Measurements from ENCODE around the gene CHRDL1. TPM values are rescaled to one million over a fixed set of nuclear protein-coding genes. Genes with fewer than 3 reads are reported as not detected.

CHRDL1 gene
- total and polyA plus RNA-seq, 7 experiments from 2014 or later, result 0.16 TPM; not detected in 6

- ChIA-PET CTCF (no interaction called here), POLR2A (no interaction called here)
- no peak overlapping the region for H3K27ac Mint-ChIP-seq
- H3K27me3 Mint-ChIP-seq, result no peaks in the 10 kb centered on the region
- no peaks in the 10 kb centered on the region for H3K36me3 Mint-ChIP-seq
- H3K4me3 Mint-ChIP-seq, result no peak overlapping the region
- H3K36me3 ChIP-seq (ENCODE audit: control insufficient read depth in 2 of 3, insufficient read depth in 3 of 3, low read length in 3 of 3), result no peaks in the 10 kb centered on the region
- no peaks in the 10 kb centered on the region for H3K9me3 ChIP-seq (ENCODE audit: control insufficient read depth in 2 of 3, low read length in 3 of 3)
- intact Hi-C loops (cut with micrococcal nuclease), result no loop called here
- H3K4me1 ChIP-seq (ENCODE audit: control insufficient read depth in 2 of 2, insufficient read depth in 2 of 2, low read length in 2 of 2), result no peaks in the 10 kb centered on the region
- H3K4me3 ChIP-seq (ENCODE audit: low read length), result no peak overlapping the region
- DNase-seq (no peak), ATAC-seq (no peak)
- no peaks in the 10 kb centered on the region for H3K27me3 ChIP-seq (ENCODE audit: control insufficient read depth in 2 of 2, insufficient read depth in 2 of 2, low read length in 2 of 2)
- no peak overlapping the region for H3K27ac ChIP-seq (ENCODE audit: low read depth, low read length)
- H3K9me3 Mint-ChIP-seq, result no peaks in the 10 kb centered on the region
- peaks cover 0 to 4% (median 0%) of the 10 kb centered on the region in 7 donors for H3K4me1 Mint-ChIP-seq
Observed at GRCh38 chrX:110692866-110693265, 102.8 kb downstream of the CHRDL1 start.

- Mint-ChIP-seq H3K36me3 (no peaks in the 10 kb centered on the region), H3K9me3 (no peaks in the 10 kb centered on the region), H3K4me1 (no peaks in the 10 kb centered on the region), H3K27ac (no peak overlapping the region), H3K4me3 (no peak overlapping the region), H3K27me3 (no peaks in the 10 kb centered on the region)
- no peak overlapping the region for H3K27ac ChIP-seq (ENCODE audit: low read depth, low read length)
- intact Hi-C loops (cut with micrococcal nuclease), result no loop called here
- POLR2A ChIA-PET, result no interaction called here
- H3K9me3 ChIP-seq (ENCODE audit: control insufficient read depth in 2 of 3, low read length in 3 of 3), result no peaks in the 10 kb centered on the region
- H3K27me3 ChIP-seq (ENCODE audit: control insufficient read depth in 2 of 2, insufficient read depth in 2 of 2, low read length in 2 of 2), result no peaks in the 10 kb centered on the region
- no peaks in the 10 kb centered on the region for H3K36me3 ChIP-seq (ENCODE audit: control insufficient read depth in 2 of 3, insufficient read depth in 3 of 3, low read length in 3 of 3)
- DNase-seq, result no peak
- no peaks in the 10 kb centered on the region for H3K4me1 ChIP-seq (ENCODE audit: control insufficient read depth in 2 of 2, insufficient read depth in 2 of 2, low read length in 2 of 2)
- CTCF ChIA-PET, result no interaction called here
- no peak overlapping the region for H3K4me3 ChIP-seq (ENCODE audit: low read length)
- no peak for ATAC-seq
Observed at GRCh38 chrX:110691446-110691845, 104.2 kb downstream of the CHRDL1 start.

GRCh38 chrX:110684653-110685052 lies 111.0 kb downstream of the CHRDL1 start:
- Mint-ChIP-seq H3K27ac (no peak overlapping the region), H3K36me3 (no peaks in the 10 kb centered on the region), H3K4me1 (no peaks in the 10 kb centered on the region), H3K4me3 (no peak overlapping the region), H3K9me3 (peaks cover 0 to 2% (median 0%) of the 10 kb centered on the region in 11 donors), H3K27me3 (no peaks in the 10 kb centered on the region)
- DNase-seq (no peak), ATAC-seq (no peak)
- H3K9me3 ChIP-seq (ENCODE audit: control insufficient read depth in 2 of 3, low read length in 3 of 3), result no peaks in the 10 kb centered on the region
- intact Hi-C loops (cut with micrococcal nuclease), result no loop called here
- no peaks in the 10 kb centered on the region for H3K27me3 ChIP-seq (ENCODE audit: control insufficient read depth in 2 of 2, insufficient read depth in 2 of 2, low read length in 2 of 2)
- H3K4me1 ChIP-seq (ENCODE audit: control insufficient read depth in 2 of 2, insufficient read depth in 2 of 2, low read length in 2 of 2), result no peaks in the 10 kb centered on the region
- no peak overlapping the region for H3K27ac ChIP-seq (ENCODE audit: low read depth, low read length)
- no peaks in the 10 kb centered on the region for H3K36me3 ChIP-seq (ENCODE audit: control insufficient read depth in 2 of 3, insufficient read depth in 3 of 3, low read length in 3 of 3)
- ChIA-PET CTCF (no interaction called here), POLR2A (no interaction called here)
- H3K4me3 ChIP-seq (ENCODE audit: low read length), result no peak overlapping the region

GRCh38 chrX:110683925-110684324 lies 111.7 kb downstream of the CHRDL1 start:
- H3K4me1 Mint-ChIP-seq, result no peaks in the 10 kb centered on the region
- H3K27ac Mint-ChIP-seq, result no peak overlapping the region
- DNase-seq, result no peak
- ChIA-PET POLR2A (no interaction called here), CTCF (no interaction called here)
- Histone ChIP-seq H3K4me1 (ENCODE audit: control insufficient read depth in 2 of 2, insufficient read depth in 2 of 2, low read length in 2 of 2) (no peaks in the 10 kb centered on the region), H3K27me3 (ENCODE audit: control insufficient read depth in 2 of 2, insufficient read depth in 2 of 2, low read length in 2 of 2) (no peaks in the 10 kb centered on the region), H3K4me3 (ENCODE audit: low read length) (no peak overlapping the region), H3K27ac (ENCODE audit: low read depth, low read length) (no peak overlapping the region), H3K9me3 (ENCODE audit: control insufficient read depth in 2 of 3, low read length in 3 of 3) (no peaks in the 10 kb centered on the region), H3K36me3 (ENCODE audit: control insufficient read depth in 2 of 3, insufficient read depth in 3 of 3, low read length in 3 of 3) (no peaks in the 10 kb centered on the region)
- H3K36me3 Mint-ChIP-seq, result no peaks in the 10 kb centered on the region
- intact Hi-C loops (cut with micrococcal nuclease), result no loop called here
- ATAC-seq, result no peak
- no peaks in the 10 kb centered on the region for H3K27me3 Mint-ChIP-seq
- no peak overlapping the region for H3K4me3 Mint-ChIP-seq
- H3K9me3 Mint-ChIP-seq, result peaks cover 0 to 2% (median 0%) of the 10 kb centered on the region in 11 donors

GRCh38 chrX:110678591-110678990 lies 117.0 kb downstream of the CHRDL1 start:
- H3K36me3 Mint-ChIP-seq, result no peaks in the 10 kb centered on the region
- H3K27me3 Mint-ChIP-seq, result peaks cover 0 to 10% (median 0%) of the 10 kb centered on the region in 5 donors
- Histone ChIP-seq H3K27ac (ENCODE audit: low read depth, low read length) (no peak overlapping the region), H3K36me3 (ENCODE audit: control insufficient read depth in 2 of 3, insufficient read depth in 3 of 3, low read length in 3 of 3) (no peaks in the 10 kb centered on the region), H3K4me1 (ENCODE audit: control insufficient read depth in 2 of 2, insufficient read depth in 2 of 2, low read length in 2 of 2) (no peaks in the 10 kb centered on the region), H3K4me3 (ENCODE audit: low read length) (no peak overlapping the region), H3K27me3 (ENCODE audit: control insufficient read depth in 2 of 2, insufficient read depth in 2 of 2, low read length in 2 of 2) (no peaks in the 10 kb centered on the region), H3K9me3 (ENCODE audit: control insufficient read depth in 2 of 3, low read length in 3 of 3) (no peaks in the 10 kb centered on the region)
- ATAC-seq (no peak), DNase-seq (no peak)
- POLR2A ChIA-PET, result no interaction called here
- H3K4me1 Mint-ChIP-seq, result peaks cover 0 to 7% (median 0%) of the 10 kb centered on the region in 7 donors
- no peaks in the 10 kb centered on the region for H3K9me3 Mint-ChIP-seq
- no peak overlapping the region for H3K27ac Mint-ChIP-seq
- intact Hi-C loops (cut with micrococcal nuclease), result no loop called here
- no peak overlapping the region for H3K4me3 Mint-ChIP-seq
- CTCF ChIA-PET, result no interaction called here

- Mint-ChIP-seq H3K4me1 (peaks cover 0 to 7% (median 0%) of the 10 kb centered on the region in 7 donors), H3K36me3 (no peaks in the 10 kb centered on the region), H3K27ac (no peak overlapping the region), H3K4me3 (no peak overlapping the region), H3K27me3 (peaks cover 0 to 10% (median 0%) of the 10 kb centered on the region in 5 donors), H3K9me3 (peaks cover 0 to 4% (median 0%) of the 10 kb centered on the region in 11 donors)
- H3K9me3 ChIP-seq (ENCODE audit: control insufficient read depth in 2 of 3, low read length in 3 of 3), result no peaks in the 10 kb centered on the region
- ATAC-seq, result no peak
- H3K4me1 ChIP-seq (ENCODE audit: control insufficient read depth in 2 of 2, insufficient read depth in 2 of 2, low read length in 2 of 2), result no peaks in the 10 kb centered on the region
- no peaks in the 10 kb centered on the region for H3K27me3 ChIP-seq (ENCODE audit: control insufficient read depth in 2 of 2, insufficient read depth in 2 of 2, low read length in 2 of 2)
- intact Hi-C loops (cut with micrococcal nuclease), result no loop called here
- H3K27ac ChIP-seq (ENCODE audit: low read depth, low read length), result no peak overlapping the region
- ChIA-PET POLR2A (no interaction called here), CTCF (no interaction called here)
- no peak overlapping the region for H3K4me3 ChIP-seq (ENCODE audit: low read length)
- H3K36me3 ChIP-seq (ENCODE audit: control insufficient read depth in 2 of 3, insufficient read depth in 3 of 3, low read length in 3 of 3), result no peaks in the 10 kb centered on the region
- DNase-seq, result no peak
Observed at GRCh38 chrX:110675886-110676285, 119.7 kb downstream of the CHRDL1 start.

GRCh38 chrX:110671068-110671803 lies 124.4 kb downstream of the CHRDL1 start:
- H3K27ac ChIP-seq (ENCODE audit: low read depth, low read length), result no peak overlapping the region
- Mint-ChIP-seq H3K36me3 (no peaks in the 10 kb centered on the region), H3K27me3 (no peaks in the 10 kb centered on the region), H3K9me3 (peaks cover 0 to 5% (median 0%) of the 10 kb centered on the region in 11 donors), H3K27ac (no peak overlapping the region), H3K4me1 (no peaks in the 10 kb centered on the region), H3K4me3 (no peak overlapping the region)
- no peaks in the 10 kb centered on the region for H3K27me3 ChIP-seq (ENCODE audit: control insufficient read depth in 2 of 2, insufficient read depth in 2 of 2, low read length in 2 of 2)
- H3K9me3 ChIP-seq (ENCODE audit: control insufficient read depth in 2 of 3, low read length in 3 of 3), result no peaks in the 10 kb centered on the region
- ChIA-PET POLR2A (no interaction called here), CTCF (no interaction called here)
- H3K4me3 ChIP-seq (ENCODE audit: low read length), result no peak overlapping the region
- intact Hi-C loops (cut with micrococcal nuclease), result no loop called here
- DNase-seq (no peak), ATAC-seq (no peak)
- no peaks in the 10 kb centered on the region for H3K36me3 ChIP-seq (ENCODE audit: control insufficient read depth in 2 of 3, insufficient read depth in 3 of 3, low read length in 3 of 3)
- H3K4me1 ChIP-seq (ENCODE audit: control insufficient read depth in 2 of 2, insufficient read depth in 2 of 2, low read length in 2 of 2), result no peaks in the 10 kb centered on the region
